PFSK-1 (cell line): ENCODE results near the gene MMP12.

Experiments
- POLR2AphosphoS5 ChIP-seq: IDR thresholded peaks from 2 replicates; pipeline ENCODE4 v1.6.1; 2012; ENCODE audit warnings: low read depth, mild to moderate bottlenecking, control low read depth, low read length, moderate library complexity
- REST ChIP-seq, 2 experiments: IDR thresholded peaks; 2 replicates each; pipeline versions ENCODE4 v1.6.1 to v1.8.0; 2011 to 2012; ENCODE audit warnings: low read depth in 2 of 2, low read length in 2 of 2, control low read depth in 1 of 2, inconsistent platforms in 1 of 2, mild to moderate bottlenecking in 1 of 2, moderate library complexity in 1 of 2; ENCODE audit not compliant: insufficient read depth in 1 of 2
- TAF1 ChIP-seq: IDR thresholded peaks from 2 replicates; pipeline ENCODE4 v1.6.1; 2012; ENCODE audit warnings: low read length, control low read depth, borderline replicate concordance; ENCODE audit not compliant: insufficient read depth

GRCh38 chr11:102837646-102838045 lies 37.1 kb downstream of the MMP12 start:
- TF ChIP-seq TAF1 (no peak), POLR2AphosphoS5 (no peak), REST (IDR thresholded peaks at IDR 0.05; ENCODE audit: insufficient read depth in 1 of 2, low read depth in 2 of 2, low read length in 2 of 2) (no peak)
